ENCODE data around the gene HOXC12. TPM values are rescaled to one million over a fixed set of nuclear protein-coding genes. Genes with fewer than 3 reads are reported as not detected.

HOXC12 gene
- total RNA-seq, 1 donor from 2014 or later: not detected

- peaks cover 29% of the 10 kb centered on the region for H3K9me3 Mint-ChIP-seq (ENCODE audit: unreplicated experiment)
These were observed 15.7 kb downstream of the HOXC12 start for GRCh38 chr12:53970451-53970850.

DNA sequence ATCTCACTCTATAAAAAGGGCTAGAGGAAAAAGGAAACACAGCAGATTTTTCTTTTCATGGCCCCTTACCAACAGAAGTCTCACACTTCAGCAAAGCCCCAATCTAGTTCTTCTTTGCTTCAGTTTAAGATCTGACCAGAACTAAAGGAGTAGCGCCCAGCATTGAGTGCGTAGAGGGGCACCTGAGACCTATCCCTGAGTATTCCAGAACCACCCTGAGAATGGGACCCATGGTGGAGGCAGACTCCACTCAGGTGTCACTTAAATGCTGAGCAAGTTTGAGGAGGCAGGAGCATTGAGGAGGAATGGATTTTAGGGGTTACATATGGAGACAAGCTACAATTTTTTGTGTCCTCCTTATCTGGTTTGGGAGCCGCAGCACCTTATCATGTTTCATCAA is 16.4 kb downstream of the HOXC12 start:
- H3K4me2 ChIP-seq (ENCODE audit: low read length): no peak overlapping the region
- no peak overlapping the region for H3K9ac ChIP-seq (ENCODE audit: low read length)
- peaks cover 5% of the 10 kb centered on the region for H3K9me3 ChIP-seq (ENCODE audit: insufficient read depth, low read depth, low read length)
- H3K27ac ChIP-seq (ENCODE audit: low read depth, low read length): no peak overlapping the region
- H3K4me1 ChIP-seq (ENCODE audit: insufficient read depth, low read length): no peaks in the 10 kb centered on the region
- H4K20me1 ChIP-seq (ENCODE audit: insufficient read depth, low read length): no peaks in the 10 kb centered on the region
- H3K4me1 Mint-ChIP-seq (ENCODE audit: low read depth, unreplicated experiment): no peaks in the 10 kb centered on the region
- H2AFZ ChIP-seq (ENCODE audit: low read depth, low read length): no peak overlapping the region
- no peaks in the 10 kb centered on the region for H3K79me2 ChIP-seq (ENCODE audit: insufficient read depth, low read length)
- H3K27me3 ChIP-seq (ENCODE audit: insufficient read depth, low read length): peaks cover 96% of the 10 kb centered on the region
- no peak overlapping the region for H3K27ac Mint-ChIP-seq (ENCODE audit: unreplicated experiment)
- H3K4me3 ChIP-seq (ENCODE audit: insufficient read depth, low read depth, low read length): no peak overlapping the region
- FAIRE-seq (no peak), DNase-seq (ENCODE audit: low read depth) (no peak)
- no peak overlapping the region for H3K4me3 Mint-ChIP-seq (ENCODE audit: unreplicated experiment)
- H3K9me3 Mint-ChIP-seq (ENCODE audit: unreplicated experiment): peaks cover 29% of the 10 kb centered on the region
- H3K36me3 Mint-ChIP-seq (ENCODE audit: low read depth, unreplicated experiment): no peaks in the 10 kb centered on the region
- H3K36me3 ChIP-seq (ENCODE audit: insufficient read depth, low read length): no peaks in the 10 kb centered on the region
- no peak for TF ChIP-seq EZH2 (IDR thresholded peaks at IDR 0.05; ENCODE audit: insufficient read depth, low read length)
- no peak for TF ChIP-seq CTCF (IDR thresholded peaks at IDR 0.05; ENCODE audit: insufficient read depth, low read depth, low read length)
- peaks cover 87% of the 10 kb centered on the region for H3K27me3 Mint-ChIP-seq (ENCODE audit: low read depth, unreplicated experiment)

More at GRCh38 chr12:53970451-53970850, 15.7 kb downstream of the HOXC12 start:
- no peaks in the 10 kb centered on the region for H3K4me1 ChIP-seq (ENCODE audit: insufficient read depth, low read length)
- H3K4me3 ChIP-seq (ENCODE audit: insufficient read depth, low read depth, low read length): no peak overlapping the region
- FAIRE-seq: no peak
- H2AFZ ChIP-seq (ENCODE audit: low read depth, low read length): no peak overlapping the region
- H3K27ac Mint-ChIP-seq (ENCODE audit: unreplicated experiment): no peak overlapping the region
- no peak for DNase-seq (ENCODE audit: low read depth)
- H3K4me2 ChIP-seq (ENCODE audit: low read length): no peak overlapping the region
- H3K4me3 Mint-ChIP-seq (ENCODE audit: unreplicated experiment): no peak overlapping the region
- H3K9me3 ChIP-seq (ENCODE audit: insufficient read depth, low read depth, low read length): peaks cover 5% of the 10 kb centered on the region
- no peaks in the 10 kb centered on the region for H3K4me1 Mint-ChIP-seq (ENCODE audit: low read depth, unreplicated experiment)
- H3K36me3 ChIP-seq (ENCODE audit: insufficient read depth, low read length): no peaks in the 10 kb centered on the region
- H4K20me1 ChIP-seq (ENCODE audit: insufficient read depth, low read length): no peaks in the 10 kb centered on the region
- TF ChIP-seq EZH2 (IDR thresholded peaks at IDR 0.05; ENCODE audit: insufficient read depth, low read length) (peak; percentile 32), CTCF (IDR thresholded peaks at IDR 0.05; ENCODE audit: insufficient read depth, low read depth, low read length) (no peak)
- H3K36me3 Mint-ChIP-seq (ENCODE audit: low read depth, unreplicated experiment): no peaks in the 10 kb centered on the region
- no peak overlapping the region for H3K27ac ChIP-seq (ENCODE audit: low read depth, low read length)
- no peak overlapping the region for H3K9ac ChIP-seq (ENCODE audit: low read length)
- H3K27me3 ChIP-seq (ENCODE audit: insufficient read depth, low read length): peaks cover 96% of the 10 kb centered on the region
- H3K79me2 ChIP-seq (ENCODE audit: insufficient read depth, low read length): no peaks in the 10 kb centered on the region
- H3K27me3 Mint-ChIP-seq (ENCODE audit: low read depth, unreplicated experiment): peaks cover 87% of the 10 kb centered on the region

GRCh38 chr12:53971686-53972085 is 17.0 kb downstream of the HOXC12 start:
- H3K4me3 Mint-ChIP-seq (ENCODE audit: unreplicated experiment): no peak overlapping the region
- H3K4me1 ChIP-seq (ENCODE audit: insufficient read depth, low read length): no peaks in the 10 kb centered on the region
- no peak overlapping the region for H3K4me3 ChIP-seq (ENCODE audit: insufficient read depth, low read depth, low read length)
- no peak overlapping the region for H3K4me2 ChIP-seq (ENCODE audit: low read length)
- no peak overlapping the region for H3K27ac Mint-ChIP-seq (ENCODE audit: unreplicated experiment)
- DNase-seq (ENCODE audit: low read depth): no peak
- peaks cover 96% of the 10 kb centered on the region for H3K27me3 ChIP-seq (ENCODE audit: insufficient read depth, low read length)
- H2AFZ ChIP-seq (ENCODE audit: low read depth, low read length): no peak overlapping the region
- TF ChIP-seq CTCF (IDR thresholded peaks at IDR 0.05; ENCODE audit: insufficient read depth, low read depth, low read length): no peak
- TF ChIP-seq EZH2 (IDR thresholded peaks at IDR 0.05; ENCODE audit: insufficient read depth, low read length): no peak
- H3K9me3 Mint-ChIP-seq (ENCODE audit: unreplicated experiment): peaks cover 29% of the 10 kb centered on the region
- no peak overlapping the region for H3K9ac ChIP-seq (ENCODE audit: low read length)
- H3K36me3 Mint-ChIP-seq (ENCODE audit: low read depth, unreplicated experiment): no peaks in the 10 kb centered on the region
- H4K20me1 ChIP-seq (ENCODE audit: insufficient read depth, low read length): no peaks in the 10 kb centered on the region
- peaks cover 86% of the 10 kb centered on the region for H3K27me3 Mint-ChIP-seq (ENCODE audit: low read depth, unreplicated experiment)
- no peaks in the 10 kb centered on the region for H3K4me1 Mint-ChIP-seq (ENCODE audit: low read depth, unreplicated experiment)
- H3K9me3 ChIP-seq (ENCODE audit: insufficient read depth, low read depth, low read length): peaks cover 5% of the 10 kb centered on the region
- H3K27ac ChIP-seq (ENCODE audit: low read depth, low read length): no peak overlapping the region
- H3K79me2 ChIP-seq (ENCODE audit: insufficient read depth, low read length): no peaks in the 10 kb centered on the region
- H3K36me3 ChIP-seq (ENCODE audit: insufficient read depth, low read length): no peaks in the 10 kb centered on the region
- no peak for FAIRE-seq

All from astrocyte (in vitro differentiated cells and primary cell).